HEK293 (cell line): Measurements from ENCODE around the gene GNS.

ENCODE experiments used
- CTCF ChIA-PET: fragments of 350-600 bp; formaldehyde crosslinking; extraction: SDS; loops from one replicate; lab custom pipeline; 2021; ENCODE audit warnings: antibody characterized with exemption; lab: Yijun Ruan, JAX
- POLR2A ChIA-PET: fragments of 300-600 bp; formaldehyde crosslinking; extraction: SDS; loops from one replicate; lab custom pipeline; 2020; ENCODE audit warnings: antibody characterized with exemption, inconsistent platforms; lab: Yijun Ruan, JAX
- H3K27ac ChIP-seq: fragments of 200-500 bp; sonication (Bioruptor generic); 2 replicates; pipeline ENCODE4 v1.5.1; 2014; ENCODE audit warnings: low read depth, low read length, control low read depth, inconsistent platforms; ENCODE audit errors: extremely low read depth
- H3K36me3 ChIP-seq, 2 experiments: fragments of 200-500 bp in 1 of 2; sonication (Bioruptor generic) in 1 of 2; 1 replicate in 1 of 2; 2 replicates in 1 of 2; pipeline ENCODE4 v1.5.1; 2014 to 2017; ENCODE audit warnings: inconsistent platforms in 2 of 2, low read length in 2 of 2; ENCODE audit not compliant: control insufficient read depth in 2 of 2, insufficient read depth in 1 of 2
- H3K4me1 ChIP-seq: fragments of 200-500 bp; sonication (Bioruptor generic); 2 replicates; pipeline ENCODE4 v1.5.1; 2014; ENCODE audit warnings: mild to moderate bottlenecking, low read length, inconsistent platforms; ENCODE audit not compliant: control insufficient read depth, insufficient read depth
- H3K4me3 ChIP-seq: 2 replicates; pipeline ENCODE4 v1.5.1; 2011; ENCODE audit warnings: low read depth, mild to moderate bottlenecking, control low read depth, low read length, moderate library complexity
- H3K9me3 ChIP-seq: fragments of 200-500 bp; sonication (Bioruptor generic); 2 replicates; pipeline ENCODE4 v1.5.1; 2014; ENCODE audit warnings: low read depth, low read length, inconsistent platforms; ENCODE audit not compliant: control insufficient read depth, insufficient read depth
- AEBP2 ChIP-seq: fragments of 450-650 bp; formaldehyde crosslinking; IDR thresholded peaks from 2 replicates; pipeline ENCODE4 v1.5.1; 2016; ENCODE audit warnings: missing biosample characterization, missing genetic modification characterization, borderline replicate concordance
- KLF17 ChIP-seq: fragments of 450-650 bp; formaldehyde crosslinking; IDR thresholded peaks from 2 replicates; pipeline ENCODE4 v1.5.1; 2016; ENCODE audit warnings: missing biosample characterization, missing genetic modification characterization
- KLF8 ChIP-seq: fragments of 450-650 bp; formaldehyde crosslinking; IDR thresholded peaks from 2 replicates; pipeline ENCODE4 v1.5.1; 2016; ENCODE audit warnings: missing biosample characterization, missing genetic modification characterization
- PBX3 ChIP-seq: sonication (generic); formaldehyde crosslinking; IDR thresholded peaks from 2 replicates; pipeline ENCODE4 v1.8.1; 2022; ENCODE audit warnings: mild to moderate bottlenecking, moderate library complexity, missing genetic modification reagents
- REPIN1 ChIP-seq: fragments of 450-650 bp; formaldehyde crosslinking; IDR thresholded peaks from 2 replicates; pipeline ENCODE4 v1.5.1; 2017; ENCODE audit warnings: missing biosample characterization, missing genetic modification characterization, low read depth
- REST ChIP-seq: fragments of 450-650 bp; formaldehyde crosslinking; IDR thresholded peaks from 2 replicates; pipeline ENCODE4 v1.5.1; 2016; ENCODE audit warnings: missing biosample characterization, missing genetic modification characterization
- ZBTB48 ChIP-seq: fragments of 450-650 bp; formaldehyde crosslinking; IDR thresholded peaks from 2 replicates; pipeline ENCODE4 v1.5.1; 2016; ENCODE audit warnings: missing biosample characterization, missing genetic modification characterization
- ZNF155 ChIP-seq: fragments of 450-650 bp; formaldehyde crosslinking; IDR thresholded peaks from 2 replicates; pipeline ENCODE4 v1.5.1; 2016; ENCODE audit warnings: missing biosample characterization, missing genetic modification characterization
- ZNF16 ChIP-seq: fragments of 450-650 bp; formaldehyde crosslinking; IDR thresholded peaks from 2 replicates; pipeline ENCODE4 v1.5.1; 2016; ENCODE audit warnings: low read depth, missing biosample characterization, missing genetic modification characterization
- ZNF223 ChIP-seq: fragments of 450-650 bp; formaldehyde crosslinking; IDR thresholded peaks from 2 replicates; pipeline ENCODE4 v1.5.1; 2016; ENCODE audit warnings: missing biosample characterization, missing genetic modification characterization
- ZNF26 ChIP-seq: fragments of 450-650 bp; formaldehyde crosslinking; IDR thresholded peaks from 2 replicates; pipeline ENCODE4 v1.5.1; 2016; ENCODE audit warnings: missing biosample characterization, missing genetic modification characterization
- ZNF266 ChIP-seq: fragments of 450-650 bp; formaldehyde crosslinking; IDR thresholded peaks from 2 replicates; pipeline ENCODE4 v1.5.1; 2016; ENCODE audit warnings: missing biosample characterization, missing genetic modification characterization, low read depth
- ZNF292 ChIP-seq: fragments of 450-650 bp; formaldehyde crosslinking; IDR thresholded peaks from 2 replicates; pipeline ENCODE4 v1.5.1; 2016; ENCODE audit warnings: low read depth, missing biosample characterization, missing genetic modification characterization, borderline replicate concordance
- ZNF341 ChIP-seq: fragments of 450-650 bp; formaldehyde crosslinking; IDR thresholded peaks from 2 replicates; pipeline ENCODE4; 2016; ENCODE audit warnings: low read depth, missing biosample characterization, missing genetic modification characterization
- ZNF398 ChIP-seq: fragments of 450-650 bp; formaldehyde crosslinking; IDR thresholded peaks from 2 replicates; pipeline ENCODE4 v1.5.1; 2017; ENCODE audit warnings: missing biosample characterization, missing genetic modification characterization
- ZNF416 ChIP-seq: fragments of 450-650 bp; formaldehyde crosslinking; IDR thresholded peaks from 2 replicates; pipeline ENCODE4 v1.5.1; 2016; ENCODE audit warnings: missing biosample characterization, missing genetic modification characterization
- ZNF473 ChIP-seq: fragments of 450-650 bp; formaldehyde crosslinking; IDR thresholded peaks from 2 replicates; pipeline ENCODE4 v1.5.1; 2017; ENCODE audit warnings: missing biosample characterization, missing genetic modification characterization
- ZNF488 ChIP-seq: fragments of 450-650 bp; formaldehyde crosslinking; IDR thresholded peaks from 2 replicates; pipeline ENCODE4 v1.5.1; 2016; ENCODE audit warnings: missing biosample characterization, missing genetic modification characterization
- ZNF560 ChIP-seq: fragments of 450-650 bp; formaldehyde crosslinking; IDR thresholded peaks from 2 replicates; pipeline ENCODE4 v1.5.1; 2017; ENCODE audit warnings: missing biosample characterization, missing genetic modification characterization, borderline replicate concordance
- ZNF629 ChIP-seq: fragments of 450-650 bp; formaldehyde crosslinking; IDR thresholded peaks from 2 replicates; pipeline ENCODE4 v1.5.1; 2017; ENCODE audit warnings: missing biosample characterization, missing genetic modification characterization
- ZNF654 ChIP-seq: fragments of 450-650 bp; formaldehyde crosslinking; IDR thresholded peaks from 2 replicates; pipeline ENCODE4 v1.5.1; 2016; ENCODE audit warnings: low read depth, missing biosample characterization, missing genetic modification characterization
- ZNF776 ChIP-seq: fragments of 450-650 bp; formaldehyde crosslinking; IDR thresholded peaks from 2 replicates; pipeline ENCODE4 v1.5.0; 2017; ENCODE audit warnings: missing biosample characterization, missing genetic modification characterization, borderline replicate concordance
- ZSCAN5A ChIP-seq: fragments of 450-650 bp; formaldehyde crosslinking; IDR thresholded peaks from 2 replicates; pipeline ENCODE4 v1.5.1; 2016; ENCODE audit warnings: missing biosample characterization, missing genetic modification characterization

GNS gene

GRCh38 chr12:64742416-64742815, 16.8 kb downstream of the GNS start:
- TF ChIP-seq ZNF292 (tag by site-specific recombination): no peak
- TF ChIP-seq ZNF155 (tag by site-specific recombination): no peak
- TF ChIP-seq ZNF473 (tag by site-specific recombination): no peak
- TF ChIP-seq KLF8: no peak
- no peak for TF ChIP-seq ZNF26
- no peak for TF ChIP-seq ZNF266 (tag by site-specific recombination)
- TF ChIP-seq ZNF416 (tag by site-specific recombination): no peak
- TF ChIP-seq ZNF223 (tag by site-specific recombination): no peak
- no peak for TF ChIP-seq PBX3 (CRISPR knock-in tag)
- TF ChIP-seq ZNF776: no peak
- no peak for TF ChIP-seq ZSCAN5A (tag by site-specific recombination)
- TF ChIP-seq ZNF560: no peak
- no peak for TF ChIP-seq ZBTB48 (tag by site-specific recombination)
- no peak for TF ChIP-seq ZNF629 (tag by site-specific recombination)
- TF ChIP-seq ZNF16 (tag by site-specific recombination): no peak
- no peaks in the 10 kb centered on the region for H3K4me1 ChIP-seq
- POLR2A ChIA-PET: no interaction called here
- H3K36me3 ChIP-seq: peaks cover 12 to 88% of the 10 kb centered on the region in 2 experiments
- no peaks in the 10 kb centered on the region for H3K9me3 ChIP-seq
- no peak overlapping the region for H3K27ac ChIP-seq
- no peak overlapping the region for H3K4me3 ChIP-seq
- CTCF ChIA-PET: no interaction called here

- CTCF ChIA-PET: interaction anchor here (0.8 kb wide), 1 partner anchor 42 kb away, joined by 4 read pairs; no protein-coding TSS in a partner anchor
These were observed 18.6 kb downstream of the GNS start for GRCh38 chr12:64740646-64741045.

More at GRCh38 chr12:64740646-64741045, 18.6 kb downstream of the GNS start:
- POLR2A ChIA-PET: no interaction called here
- peaks cover 12 to 88% of the 10 kb centered on the region in 2 experiments for H3K36me3 ChIP-seq
- TF ChIP-seq KLF17 (tag by site-specific recombination): no peak
- no peak for TF ChIP-seq AEBP2 (tag by site-specific recombination)
- no peak for TF ChIP-seq REST (tag by site-specific recombination)
- no peak for TF ChIP-seq ZNF488 (tag by site-specific recombination)
- no peak for TF ChIP-seq ZNF654 (tag by site-specific recombination)
- no peak for TF ChIP-seq REPIN1 (tag by site-specific recombination)
- TF ChIP-seq ZNF341: no peak
- TF ChIP-seq ZNF398 (tag by site-specific recombination): no peak
- H3K4me1 ChIP-seq: no peaks in the 10 kb centered on the region
- H3K9me3 ChIP-seq: no peaks in the 10 kb centered on the region
- H3K27ac ChIP-seq: no peak overlapping the region
- no peak overlapping the region for H3K4me3 ChIP-seq
